SH-SY5Y (cell line): Measurements from ENCODE around the gene NEK7.

Experiments
- GATA2 ChIP-seq: IDR thresholded peaks from 2 replicates; pipeline ENCODE4 v1.6.1; 2011; ENCODE audit warnings: mild to moderate bottlenecking, low read depth, low read length
- GATA3 ChIP-seq: IDR thresholded peaks from 2 replicates; pipeline ENCODE4 v1.6.1; 2011; ENCODE audit warnings: low read depth, mild to moderate bottlenecking, low read length, moderate library complexity

DNA sequence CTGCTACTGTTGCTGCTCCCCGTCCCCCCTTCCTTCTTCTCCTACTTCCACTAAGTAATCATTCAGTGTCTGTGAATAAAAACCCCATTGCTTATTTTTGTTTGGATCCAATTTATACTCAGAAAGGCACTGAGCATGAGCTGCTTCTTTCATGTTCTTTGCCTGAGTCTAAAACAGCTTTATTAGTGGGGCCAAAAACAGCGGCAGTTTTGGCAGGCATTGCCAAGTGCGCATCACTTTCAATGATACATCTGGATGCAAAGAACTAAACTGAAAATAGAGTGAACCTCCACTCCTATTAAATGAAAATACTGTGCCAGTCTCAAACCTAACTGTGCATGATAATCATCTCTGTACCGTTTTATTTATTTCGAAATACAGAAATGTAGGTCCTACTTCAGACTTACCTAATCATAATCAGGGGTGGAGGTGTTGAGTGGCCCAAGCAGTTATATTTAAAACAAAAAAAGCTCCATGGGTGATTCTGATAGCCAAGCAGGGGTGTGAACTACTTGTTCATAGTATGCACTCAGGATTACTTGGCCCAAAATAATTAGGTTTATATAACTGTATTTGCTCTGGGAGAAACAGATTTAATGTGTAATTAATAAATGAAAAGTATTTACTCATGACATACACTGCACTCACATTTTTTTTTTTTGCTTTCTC lies 48.4 kb downstream of the NEK7 start:
- TF ChIP-seq GATA3, result no peak
- no peak for TF ChIP-seq GATA2
